HG03432 (cell line): Measurements from ENCODE around the gene CLN3.
"Not testable (repeated sequence)": the region's sequence is repeated elsewhere in the genome, so short reads cannot be mapped to it uniquely, and the experiment has no call there.

Experiments
- ATAC-seq: cut with Tn5 transposase; IDR thresholded peaks from one replicate; pipeline ENCODE4 v1.9.1; 2021; ENCODE audit warnings: mild to moderate bottlenecking, moderate library complexity; ENCODE audit not compliant: unreplicated experiment

CLN3 gene

GRCh38 chr16:28514246-28514645 lies 22.4 kb upstream of the CLN3 start:
- no peak for ATAC-seq

GRCh38 chr16:28513484-28514181 lies 21.8 kb upstream of the CLN3 start:
- no peak for ATAC-seq

- ATAC-seq, result no peak
Observed at GRCh38 chr16:28511801-28512789, 20.2 kb upstream of the CLN3 start.

GRCh38 chr16:28511031-28511430 lies 19.2 kb upstream of the CLN3 start:
- no peak for ATAC-seq

- ATAC-seq, result no peak
Observed at GRCh38 chr16:28505489-28506137, 13.7 kb upstream of the CLN3 start.

GRCh38 chr16:28504707-28505404 lies 13.0 kb upstream of the CLN3 start:
- no peak for ATAC-seq

GRCh38 chr16:28503470-28504259 lies 11.8 kb upstream of the CLN3 start:
- ATAC-seq, result no peak

- ATAC-seq, result no peak
Observed at GRCh38 chr16:28502290-28502689, 10.4 kb upstream of the CLN3 start.

GRCh38 chr16:28501258-28502232 lies 9.7 kb upstream of the CLN3 start:
- no peak for ATAC-seq

GRCh38 chr16:28500476-28501180 lies 8.8 kb upstream of the CLN3 start:
- not testable (repeated sequence) for ATAC-seq

- no peak for ATAC-seq
Observed at GRCh38 chr16:28499854-28500253, 8.0 kb upstream of the CLN3 start.

- no peak for ATAC-seq
Observed at GRCh38 chr16:28498666-28499381, 7.0 kb upstream of the CLN3 start.

GRCh38 chr16:28497861-28498599 lies 6.2 kb upstream of the CLN3 start:
- no peak for ATAC-seq

GRCh38 chr16:28497386-28497785 lies 5.5 kb upstream of the CLN3 start:
- ATAC-seq, result no peak

- no peak for ATAC-seq
Observed at GRCh38 chr16:28496844-28497243, 5.0 kb upstream of the CLN3 start.

- ATAC-seq, result no peak
Observed at GRCh38 chr16:28495795-28496749, 4.2 kb upstream of the CLN3 start.
